ENCODE results near the gene FHAD1. TPM values are rescaled to one million over a fixed set of nuclear protein-coding genes. Genes with fewer than 3 reads are reported as not detected.
A peak's percentile ranks its signal among the peaks of the same experiment; 100 is the strongest.

The FHAD1 gene
- total RNA-seq, 1 donor from 2014 or later, result 3.1 TPM

GRCh38 chr1:15350551-15351200, 103.7 kb downstream of the FHAD1 start:
- DNase-seq (ENCODE audit: low spot score) (no peak), ATAC-seq (no peak)
- intact Hi-C loops (cut with DNase I), result no loop called here

DNA sequence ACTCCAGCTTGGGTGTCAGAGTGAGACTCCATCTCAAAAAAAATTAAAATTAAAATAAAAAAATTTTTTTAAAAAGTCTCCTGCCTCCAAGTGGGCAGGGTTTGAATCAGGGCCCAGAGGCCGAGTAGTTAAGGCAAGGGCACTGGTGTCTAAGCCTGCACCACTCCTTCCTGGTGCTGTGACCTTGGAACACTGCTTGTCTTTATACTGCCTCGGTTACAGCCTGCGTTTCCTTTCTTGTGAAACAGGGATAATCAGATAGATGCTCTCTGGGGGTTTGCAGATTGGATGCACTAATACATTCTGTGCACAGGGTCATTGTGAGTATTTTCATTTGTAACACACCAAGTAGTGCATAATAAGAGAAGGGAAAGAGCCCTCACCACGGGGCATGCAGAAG, 104.3 kb downstream of the FHAD1 start:
- intact Hi-C loops (cut with DNase I), result no loop called here
- ATAC-seq, result no peak
- no peak for DNase-seq (ENCODE audit: low spot score)

GRCh38 chr1:15352128-15352957, 105.3 kb downstream of the FHAD1 start:
- DNase-seq (ENCODE audit: low spot score) (no peak), ATAC-seq (no peak)
- intact Hi-C loops (cut with DNase I), result no loop called here

GRCh38 chr1:15353839-15354579, 107.0 kb downstream of the FHAD1 start:
- intact Hi-C loops (cut with DNase I), result no loop called here
- DNase-seq (ENCODE audit: low spot score) (no peak), ATAC-seq (no peak)

- intact Hi-C loops (cut with DNase I), result no loop called here
- ATAC-seq (no peak), DNase-seq (ENCODE audit: low spot score) (no peak)
Measured at GRCh38 chr1:15354580-15354965, 107.5 kb downstream of the FHAD1 start.

DNA sequence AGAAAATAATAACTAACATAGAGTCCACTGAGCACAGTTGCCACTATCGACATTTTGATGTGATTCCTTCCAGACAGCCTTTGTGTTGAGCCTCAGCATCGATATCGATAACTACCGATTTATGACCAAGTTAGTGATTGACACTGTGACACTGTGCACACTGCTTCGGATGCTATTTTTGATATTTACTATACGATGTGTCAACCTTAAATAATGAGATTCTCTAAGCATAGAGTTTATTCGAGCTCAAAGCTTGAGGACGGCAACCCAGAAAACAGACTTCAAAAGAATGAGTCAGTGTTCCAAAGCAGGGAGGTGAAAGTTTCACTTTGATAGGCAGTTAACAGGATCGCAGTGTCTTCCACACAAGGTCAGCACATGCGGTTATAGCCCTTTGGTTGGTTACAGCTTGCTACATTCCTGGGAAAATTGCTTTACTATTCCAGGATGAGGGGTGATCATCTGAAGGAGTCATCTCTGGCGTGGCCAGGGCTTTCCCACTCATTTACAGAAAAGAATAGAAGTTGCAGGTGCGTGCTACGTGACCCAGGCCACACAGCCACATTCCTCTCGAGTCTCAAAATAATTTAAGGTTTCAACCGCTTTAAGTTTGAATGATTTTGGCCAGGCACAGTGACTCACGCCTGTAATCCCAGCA, 109.1 kb downstream of the FHAD1 start:
- no peak for ATAC-seq
- intact Hi-C loops (cut with DNase I), result no loop called here
- DNase-seq (ENCODE audit: low spot score), result no peak

GRCh38 chr1:15357612-15358207, 110.7 kb downstream of the FHAD1 start:
- ATAC-seq, result no peak
- no peak for DNase-seq (ENCODE audit: low spot score)
- intact Hi-C loops (cut with DNase I), result no loop called here

GRCh38 chr1:15358565-15359133, 111.6 kb downstream of the FHAD1 start:
- DNase-seq (ENCODE audit: low spot score), result no peak
- intact Hi-C loops (cut with DNase I), result no loop called here
- ATAC-seq, result no peak

- intact Hi-C loops (cut with DNase I), result no loop called here
- DNase-seq (ENCODE audit: low spot score) (no peak), ATAC-seq (no peak)
Measured at GRCh38 chr1:15360700-15361099, 113.7 kb downstream of the FHAD1 start.

- intact Hi-C loops (cut with DNase I), result no loop called here
- ATAC-seq (no peak), DNase-seq (ENCODE audit: low spot score) (no peak)
Measured at GRCh38 chr1:15362096-15362736, 115.2 kb downstream of the FHAD1 start.

DNA sequence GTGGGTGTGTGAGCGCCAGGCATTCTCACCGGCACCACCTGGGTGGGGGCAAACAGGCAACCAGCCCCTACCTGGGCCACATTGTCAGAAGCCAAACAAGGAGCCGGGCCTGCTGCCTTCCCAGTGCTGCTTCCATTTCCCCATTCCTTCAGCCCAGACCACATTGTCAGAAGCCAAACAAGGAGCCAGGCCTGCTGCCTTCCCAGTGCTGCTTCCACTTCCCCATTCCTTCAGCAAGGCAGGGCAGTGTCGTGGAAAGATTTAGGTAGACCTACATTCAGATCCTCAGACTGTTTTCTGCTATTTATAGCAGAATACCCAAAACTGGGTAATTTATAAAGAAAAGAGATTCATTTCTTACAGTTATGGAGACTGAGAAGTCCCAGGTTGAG, 115.7 kb downstream of the FHAD1 start:
- no peak for DNase-seq (ENCODE audit: low spot score)
- ATAC-seq, result no peak
- intact Hi-C loops (cut with DNase I), result no loop called here

DNA sequence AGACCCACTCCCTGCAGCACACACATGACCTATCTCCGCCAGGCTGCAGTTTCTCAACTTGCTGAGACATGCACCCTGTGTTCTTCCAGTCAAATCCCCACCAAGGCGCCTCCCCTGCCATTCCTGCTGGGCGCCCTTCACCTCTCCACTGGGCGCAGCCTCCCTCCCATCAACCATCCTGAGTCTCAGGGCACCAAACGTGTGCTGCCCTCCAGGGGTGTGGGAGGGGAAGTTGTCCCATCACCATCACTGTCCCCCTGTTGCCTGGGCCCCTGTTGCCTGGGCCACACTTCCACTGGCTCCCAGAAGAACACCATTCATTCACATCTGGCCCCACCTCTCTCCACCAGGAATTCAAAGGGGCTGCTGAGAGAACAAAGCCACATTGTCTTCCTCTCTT, 117.7 kb downstream of the FHAD1 start:
- intact Hi-C loops (cut with DNase I), result no loop called here
- ATAC-seq (no peak), DNase-seq (ENCODE audit: low spot score) (no peak)

DNA sequence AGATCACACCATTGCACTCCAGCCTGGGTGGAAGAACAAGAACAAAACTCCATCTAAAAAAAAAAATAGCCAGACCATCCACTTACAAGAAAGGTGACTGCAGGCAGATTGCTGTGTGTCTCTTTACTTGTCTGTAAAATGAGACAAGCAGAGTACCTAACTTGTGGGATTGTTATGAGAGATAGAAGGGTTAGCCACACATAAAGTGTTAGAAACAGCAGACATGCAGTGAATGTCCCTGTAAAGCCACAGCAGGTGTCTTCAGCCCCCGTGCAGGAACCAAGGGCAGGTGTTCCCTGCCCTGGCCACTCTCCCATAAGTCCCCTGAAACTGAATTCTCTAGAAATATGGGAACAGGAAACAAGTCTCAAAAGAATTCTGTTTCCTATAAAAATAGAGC, 121.9 kb downstream of the FHAD1 start:
- DNase-seq (ENCODE audit: low spot score) (no peak), ATAC-seq (no peak)
- intact Hi-C loops (cut with DNase I), result no loop called here

DNA sequence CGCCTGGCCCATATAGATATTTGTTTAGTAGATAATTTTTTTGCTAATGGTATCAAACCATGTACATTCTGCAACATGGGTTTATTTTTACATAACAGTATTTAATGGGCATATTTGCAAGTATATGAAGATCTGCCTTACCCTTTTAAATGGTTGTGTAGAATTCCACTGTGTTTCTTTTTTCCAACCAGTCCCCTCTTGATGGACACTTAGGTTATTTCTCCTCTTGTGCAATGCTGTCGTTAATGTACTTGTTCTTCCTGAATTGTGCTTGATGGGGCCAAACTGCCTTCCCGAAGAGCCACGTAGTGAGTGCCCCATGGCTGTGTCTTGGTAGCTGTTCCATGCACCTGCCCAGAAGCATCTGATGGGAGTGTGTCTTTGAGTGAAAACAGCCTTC, 123.2 kb downstream of the FHAD1 start:
- intact Hi-C loops (cut with DNase I), result no loop called here
- DNase-seq (ENCODE audit: low spot score) (no peak), ATAC-seq (no peak)

DNA sequence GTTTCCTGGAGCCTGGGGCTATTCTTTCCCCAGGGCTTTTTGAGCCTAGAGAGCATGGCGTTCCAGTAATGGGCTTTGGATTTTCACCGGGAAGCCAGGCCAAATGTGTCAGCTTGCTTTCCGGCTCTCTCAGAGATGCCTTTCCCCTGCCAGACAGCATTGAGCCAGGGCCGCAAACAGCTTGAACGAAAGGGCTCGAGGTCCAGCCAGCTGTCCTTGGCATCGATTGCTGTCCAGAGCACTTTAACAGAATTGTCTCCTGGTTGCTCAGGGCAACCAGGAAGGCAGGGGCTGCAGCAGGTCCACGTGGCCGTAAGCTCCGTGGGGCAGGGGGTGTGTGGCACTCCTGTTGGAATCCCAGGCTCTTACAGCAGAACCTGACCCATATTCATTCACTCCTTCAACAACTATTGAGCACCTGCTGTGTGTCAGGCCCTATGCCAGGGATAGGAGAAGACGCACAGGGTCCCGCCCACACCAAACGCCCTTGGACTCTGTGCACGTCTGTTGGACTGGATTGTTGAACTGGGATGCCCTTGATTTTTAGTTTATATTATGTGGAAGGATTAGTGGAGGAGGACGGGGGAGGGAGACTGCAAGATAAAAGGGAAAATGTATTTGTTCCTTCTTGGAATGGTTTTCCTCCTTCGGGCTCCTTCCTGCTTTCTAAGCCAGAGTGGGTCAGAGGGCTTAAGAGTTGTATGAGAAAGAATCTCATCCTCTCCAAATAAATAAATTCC, 123.9 kb downstream of the FHAD1 start:
- DNase-seq (ENCODE audit: low spot score) (no peak), ATAC-seq (peak; percentile 26)
- intact Hi-C loops (cut with DNase I), result no loop called here

GRCh38 chr1:15371610-15372545, 124.9 kb downstream of the FHAD1 start:
- intact Hi-C loops (cut with DNase I), result no loop called here
- no peak for DNase-seq (ENCODE audit: low spot score)

DNA sequence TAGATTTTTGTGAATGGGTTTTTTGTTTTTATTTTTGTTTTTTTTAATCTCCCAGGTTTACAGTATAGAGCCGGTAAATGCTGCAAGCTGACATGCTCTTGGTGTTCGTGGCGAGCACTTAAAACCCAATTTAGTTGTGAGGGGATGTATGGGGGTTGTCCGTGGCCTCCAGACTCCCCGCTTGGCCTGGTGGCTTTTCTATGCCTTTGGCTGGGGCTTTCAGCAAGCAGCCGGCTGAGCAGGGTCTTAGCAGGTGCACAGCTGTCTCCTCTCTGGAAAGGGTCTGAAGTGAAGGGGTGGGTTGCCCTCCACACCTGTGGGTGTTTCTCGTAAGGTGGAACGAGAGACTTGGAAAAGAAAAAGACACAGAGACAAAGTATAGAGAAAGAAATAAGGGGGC, 131.7 kb downstream of the FHAD1 start:
- no peak for ATAC-seq
- intact Hi-C loops (cut with DNase I), result no loop called here
- DNase-seq (ENCODE audit: low spot score), result no peak

More at GRCh38 chr1:15371610-15372545, 124.9 kb downstream of the FHAD1 start:
- no peak for ATAC-seq
